NCI-H146 (cell line): ENCODE results near the gene CLDN9.

ENCODE experiments used
- DNase-seq: peaks from one replicate; lab custom pipeline; 2025; lab: John Stamatoyannopoulos, UW

CLDN9 gene

GRCh38 chr16:2996298-2996697, 16.4 kb upstream of the CLDN9 start:
- no peak for DNase-seq

GRCh38 chr16:2999929-3000328, 12.8 kb upstream of the CLDN9 start:
- no peak for DNase-seq

GRCh38 chr16:3000540-3000939, 12.2 kb upstream of the CLDN9 start:
- DNase-seq = no peak

- no peak for DNase-seq
Measured at GRCh38 chr16:3001316-3001715, 11.4 kb upstream of the CLDN9 start.

GRCh38 chr16:3003582-3004270, 9.0 kb upstream of the CLDN9 start:
- DNase-seq = peak; percentile 99

GRCh38 chr16:3004319-3004718, 8.4 kb upstream of the CLDN9 start:
- DNase-seq = peak; percentile 54

- DNase-seq = peak; percentile 56
Measured at GRCh38 chr16:3004781-3005284, 7.9 kb upstream of the CLDN9 start.

GRCh38 chr16:3007059-3007956, 5.4 kb upstream of the CLDN9 start:
- no peak for DNase-seq

- DNase-seq = no peak
Measured at GRCh38 chr16:3007957-3008689, 4.6 kb upstream of the CLDN9 start.

GRCh38 chr16:3008690-3009037, 4.1 kb upstream of the CLDN9 start:
- DNase-seq = no peak

- no peak for DNase-seq
Measured at GRCh38 chr16:3009568-3010390, 2.9 kb upstream of the CLDN9 start.

GRCh38 chr16:3010510-3010909, 2.2 kb upstream of the CLDN9 start:
- DNase-seq = no peak

GRCh38 chr16:3012246-3012645, 477 bp upstream of the CLDN9 start:
- DNase-seq = peak; percentile 78

GRCh38 chr16:3013491-3013951, 798 bp downstream of the CLDN9 start:
- no peak for DNase-seq

- no peak for DNase-seq
Measured at GRCh38 chr16:3013998-3014690, 1.4 kb downstream of the CLDN9 start.

- DNase-seq = no peak
Measured at GRCh38 chr16:3014971-3015370, 2.2 kb downstream of the CLDN9 start.

GRCh38 chr16:3015865-3016521, 3.3 kb downstream of the CLDN9 start:
- DNase-seq = no peak

- DNase-seq = no peak
Measured at GRCh38 chr16:3017344-3017743, 4.6 kb downstream of the CLDN9 start.

GRCh38 chr16:3017794-3018506, 5.2 kb downstream of the CLDN9 start, which contains the start of gene CLDN6:
CLDN6 (minus strand) TSS chr16:3018183; CDS start chr16:3016021, 2,162 bp downstream.
- DNase-seq = no peak
